ENCODE measurements around the gene C2CD4D.

The C2CD4D gene

GRCh38 chr1:151864411-151864810, 24.8 kb upstream of the C2CD4D start:
- TF ChIP-seq, protein P1, sequence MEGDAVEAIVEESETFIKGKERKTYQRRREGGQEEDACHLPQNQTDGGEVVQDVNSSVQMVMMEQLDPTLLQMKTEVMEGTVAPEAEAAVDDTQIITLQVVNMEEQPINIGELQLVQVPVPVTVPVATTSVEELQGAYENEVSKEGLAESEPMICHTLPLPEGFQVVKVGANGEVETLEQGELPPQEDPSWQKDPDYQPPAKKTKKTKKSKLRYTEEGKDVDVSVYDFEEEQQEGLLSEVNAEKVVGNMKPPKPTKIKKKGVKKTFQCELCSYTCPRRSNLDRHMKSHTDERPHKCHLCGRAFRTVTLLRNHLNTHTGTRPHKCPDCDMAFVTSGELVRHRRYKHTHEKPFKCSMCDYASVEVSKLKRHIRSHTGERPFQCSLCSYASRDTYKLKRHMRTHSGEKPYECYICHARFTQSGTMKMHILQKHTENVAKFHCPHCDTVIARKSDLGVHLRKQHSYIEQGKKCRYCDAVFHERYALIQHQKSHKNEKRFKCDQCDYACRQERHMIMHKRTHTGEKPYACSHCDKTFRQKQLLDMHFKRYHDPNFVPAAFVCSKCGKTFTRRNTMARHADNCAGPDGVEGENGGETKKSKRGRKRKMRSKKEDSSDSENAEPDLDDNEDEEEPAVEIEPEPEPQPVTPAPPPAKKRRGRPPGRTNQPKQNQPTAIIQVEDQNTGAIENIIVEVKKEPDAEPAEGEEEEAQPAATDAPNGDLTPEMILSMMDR (conservative IDR thresholded peaks at IDR 0.05; ENCODE audit: control insufficient read depth, insufficient read depth, low read depth, low read length) = no peak
- no peak for DNase-seq (ENCODE audit: low read depth)
- no peak overlapping the region for H3K4me3 ChIP-seq (ENCODE audit: control insufficient read depth, low read depth, low read length)

DNA sequence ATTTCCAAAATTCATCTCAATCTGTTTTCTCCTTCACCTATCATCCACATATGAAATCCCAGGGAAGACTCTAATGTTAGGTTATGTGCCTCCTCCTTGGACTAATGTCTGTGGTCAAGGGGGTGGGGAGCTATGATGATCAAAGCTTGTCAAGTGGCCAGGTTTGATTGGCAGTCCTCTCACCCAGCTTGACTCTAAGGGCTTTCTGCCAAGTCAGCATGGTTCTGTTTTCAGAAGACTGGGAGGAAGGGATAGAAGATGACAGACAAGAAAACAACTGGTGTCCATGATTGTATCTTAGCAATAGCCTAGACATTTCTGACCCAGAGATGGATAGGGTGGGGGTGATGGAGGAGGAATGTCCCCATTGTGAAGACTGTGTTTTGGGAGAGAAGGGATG, 23.0 kb upstream of the C2CD4D start:
- TF ChIP-seq, protein P1 (conservative IDR thresholded peaks at IDR 0.05; ENCODE audit: control insufficient read depth, insufficient read depth, low read depth, low read length) = no peak
- no peak for DNase-seq (ENCODE audit: low read depth)
- no peak overlapping the region for H3K4me3 ChIP-seq (ENCODE audit: control insufficient read depth, low read depth, low read length)

GRCh38 chr1:151860504-151861187, 21.0 kb upstream of the C2CD4D start:
- TF ChIP-seq, protein P1 (conservative IDR thresholded peaks at IDR 0.05; ENCODE audit: control insufficient read depth, insufficient read depth, low read depth, low read length) = no peak
- no peak overlapping the region for H3K4me3 ChIP-seq (ENCODE audit: control insufficient read depth, low read depth, low read length)
- no peak for DNase-seq (ENCODE audit: low read depth)

- TF ChIP-seq, protein P1 (conservative IDR thresholded peaks at IDR 0.05; ENCODE audit: control insufficient read depth, insufficient read depth, low read depth, low read length) = no peak
- DNase-seq (ENCODE audit: low read depth) = no peak
- H3K4me3 ChIP-seq (ENCODE audit: control insufficient read depth, low read depth, low read length) = no peak overlapping the region
Measured at GRCh38 chr1:151859891-151860293, 20.3 kb upstream of the C2CD4D start.

DNA sequence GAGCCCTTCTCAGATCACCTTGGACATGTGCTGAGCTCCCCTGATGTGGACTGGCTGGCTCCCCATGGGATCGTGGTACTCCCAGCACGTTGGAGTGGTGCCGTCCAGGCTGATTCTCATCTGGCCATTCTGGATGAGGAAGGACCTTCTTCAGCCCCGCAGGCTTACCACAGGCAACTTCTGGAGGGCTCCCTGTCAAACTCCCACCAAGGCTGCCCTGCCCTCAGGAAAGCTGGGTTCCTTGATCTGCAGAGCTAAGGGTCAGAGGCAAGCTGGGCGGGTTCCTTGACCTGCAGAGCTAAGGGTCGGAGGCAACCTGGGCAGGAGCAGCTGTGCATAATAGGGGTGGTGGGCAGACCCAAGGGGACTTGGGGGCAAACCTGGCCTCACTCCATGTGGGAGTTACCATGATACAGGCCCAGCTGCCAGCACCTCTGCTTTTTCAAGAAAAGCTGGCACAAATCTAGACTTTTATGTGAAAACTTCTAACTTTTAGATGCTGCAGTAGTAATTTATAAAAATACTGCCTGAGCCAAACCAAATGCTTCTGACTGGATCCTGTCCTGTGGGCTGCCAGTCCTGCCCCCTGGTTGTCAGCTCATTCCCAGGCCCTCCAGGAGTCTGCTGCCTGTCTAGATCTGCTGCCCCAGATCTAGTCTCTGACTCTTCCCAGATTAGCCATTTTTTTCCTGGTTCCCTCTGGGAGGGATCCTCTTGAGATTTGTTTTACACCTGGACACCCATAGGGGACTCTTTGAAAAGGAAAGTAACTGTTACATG, 19.5 kb upstream of the C2CD4D start:
- no peak for DNase-seq (ENCODE audit: low read depth)
- no peak overlapping the region for H3K4me3 ChIP-seq (ENCODE audit: control insufficient read depth, low read depth, low read length)
- TF ChIP-seq, protein P1 (conservative IDR thresholded peaks at IDR 0.05; ENCODE audit: control insufficient read depth, insufficient read depth, low read depth, low read length) = no peak

GRCh38 chr1:151858030-151858746, 18.6 kb upstream of the C2CD4D start:
- TF ChIP-seq, protein P1 (conservative IDR thresholded peaks at IDR 0.05; ENCODE audit: control insufficient read depth, insufficient read depth, low read depth, low read length) = no peak
- DNase-seq (ENCODE audit: low read depth) = no peak

More at GRCh38 chr1:151858030-151858746, 18.6 kb upstream of the C2CD4D start:
- no peak overlapping the region for H3K4me3 ChIP-seq (ENCODE audit: control insufficient read depth, low read depth, low read length)

All from fibroblast of mammary gland (primary cell).